ENCODE measurements around the gene USP13.

DNA sequence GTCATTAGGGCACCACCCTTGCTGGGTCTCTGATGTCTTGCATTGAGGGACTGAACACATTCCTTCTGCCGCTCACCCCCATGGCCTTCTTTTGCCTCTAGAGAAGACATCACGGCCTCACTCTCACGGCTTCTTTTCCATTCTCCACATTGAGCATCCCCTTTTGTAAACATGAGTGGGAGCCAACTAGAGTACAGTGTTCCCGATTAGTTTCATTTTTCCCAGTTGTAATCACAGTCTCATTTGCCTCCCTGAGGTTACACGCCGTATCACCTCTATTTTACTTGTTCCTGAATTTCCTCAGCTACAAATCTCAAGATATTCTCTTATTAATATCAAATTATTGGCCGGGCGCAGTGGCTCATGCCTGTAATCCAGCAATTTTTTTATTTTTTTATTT, 17.5 kb downstream of the USP13 start:
- TF ChIP-seq EZH2 (IDR thresholded peaks at IDR 0.05; ENCODE audit: insufficient read depth, poor library complexity, severe bottlenecking), result no peak
- TF ChIP-seq EZH2phosphoT487 (IDR thresholded peaks at IDR 0.05; ENCODE audit: insufficient read depth, low read depth), result no peak

Data from GM23248 (cell line).